Measurements from ENCODE around the gene NUPR2.
"Not testable (repeated sequence)": the region's sequence is repeated elsewhere in the genome, so short reads cannot be mapped to it uniquely, and the experiment has no call there.

The NUPR2 gene

DNA sequence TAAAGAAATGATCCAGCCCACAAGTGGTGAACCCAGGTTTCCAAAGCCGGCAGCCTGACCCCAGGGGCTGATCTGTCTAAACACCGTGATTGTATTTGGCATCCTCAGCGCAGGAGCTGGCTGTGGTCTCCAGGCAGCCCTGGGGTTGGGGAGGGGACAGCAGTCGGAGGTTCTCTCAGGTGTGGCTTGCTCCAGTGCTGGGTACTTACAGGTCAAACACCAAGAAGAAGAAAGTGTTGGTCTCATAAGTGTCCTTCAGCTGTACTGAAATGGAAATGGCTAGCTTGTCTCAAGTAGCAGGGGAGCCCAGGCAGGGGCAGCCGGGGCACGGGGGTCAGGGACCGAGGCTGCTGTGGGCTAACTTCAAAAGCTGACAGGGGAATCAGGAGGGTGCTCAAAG, 29.5 kb downstream of the NUPR2 start:
- no peak for DNase-seq (ENCODE audit: low read depth in 2 of 2)

DNA sequence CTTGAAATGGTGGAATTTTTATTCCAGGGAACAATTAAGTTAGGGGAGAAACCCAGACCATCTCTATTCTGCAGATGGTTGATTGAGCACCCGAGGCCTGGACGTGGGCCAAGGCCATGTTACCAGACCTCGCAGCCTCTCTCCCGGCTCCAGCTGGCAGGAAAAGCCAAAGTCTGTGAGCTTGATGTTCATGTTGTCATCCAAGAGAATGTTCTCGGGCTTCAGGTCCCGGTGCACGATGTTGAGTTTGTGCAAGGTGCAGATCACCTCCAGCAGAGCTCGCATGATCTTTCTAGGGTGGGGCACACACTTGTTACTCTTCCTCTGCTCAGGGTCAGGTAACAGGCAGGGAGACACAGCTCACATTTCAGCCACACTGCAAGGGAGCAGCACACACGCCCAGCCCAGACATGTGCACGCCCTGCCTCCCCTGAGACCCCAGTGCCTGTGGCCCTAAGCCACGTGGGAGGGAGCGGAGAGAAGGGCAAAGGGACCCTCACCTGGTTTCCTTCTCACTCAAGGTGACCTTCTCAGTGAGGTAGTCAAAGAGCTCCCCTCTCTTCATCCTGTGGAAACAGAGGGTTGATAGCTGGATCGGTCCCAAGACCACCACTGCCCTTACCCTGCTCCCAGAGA, 32.9 kb downstream of the NUPR2 start:
- no peak for DNase-seq (ENCODE audit: low read depth in 2 of 2)

DNA sequence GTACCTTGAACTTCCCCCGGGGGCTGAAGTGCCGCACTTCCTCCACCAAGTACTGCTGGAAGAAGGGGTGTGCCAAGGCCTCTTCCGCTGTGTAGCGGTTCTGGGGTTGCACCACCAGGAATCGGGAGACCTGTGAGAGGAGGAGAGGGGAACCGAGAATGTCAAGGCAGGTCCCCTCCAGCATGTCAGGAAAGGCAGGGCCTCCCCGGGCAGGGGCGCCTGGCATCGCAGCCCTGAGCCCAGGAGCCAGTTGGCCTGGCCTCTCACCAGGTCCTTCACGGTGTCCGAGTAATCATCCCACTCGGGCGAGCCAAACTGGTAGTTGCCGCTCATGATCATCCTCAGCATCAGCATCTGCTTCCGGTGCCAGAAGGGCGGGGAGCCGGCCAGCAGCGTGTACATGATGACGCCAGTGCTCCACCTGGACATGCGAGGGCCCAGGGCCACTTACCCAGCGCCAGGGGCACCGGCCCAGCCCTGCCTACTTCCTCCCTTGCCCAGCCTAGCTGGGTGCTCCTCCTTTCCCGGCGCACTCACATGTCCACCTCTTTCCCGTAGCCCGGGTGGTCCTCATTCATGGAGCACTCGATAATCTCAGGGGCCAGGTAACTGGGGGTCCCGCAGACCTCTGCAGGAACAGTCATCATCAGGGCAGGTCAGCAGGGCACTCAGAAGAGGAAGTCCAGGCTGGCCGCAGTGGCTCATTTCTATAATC, 34.4 kb downstream of the NUPR2 start:
- DNase-seq (ENCODE audit: low read depth in 2 of 2) = no peak

DNA sequence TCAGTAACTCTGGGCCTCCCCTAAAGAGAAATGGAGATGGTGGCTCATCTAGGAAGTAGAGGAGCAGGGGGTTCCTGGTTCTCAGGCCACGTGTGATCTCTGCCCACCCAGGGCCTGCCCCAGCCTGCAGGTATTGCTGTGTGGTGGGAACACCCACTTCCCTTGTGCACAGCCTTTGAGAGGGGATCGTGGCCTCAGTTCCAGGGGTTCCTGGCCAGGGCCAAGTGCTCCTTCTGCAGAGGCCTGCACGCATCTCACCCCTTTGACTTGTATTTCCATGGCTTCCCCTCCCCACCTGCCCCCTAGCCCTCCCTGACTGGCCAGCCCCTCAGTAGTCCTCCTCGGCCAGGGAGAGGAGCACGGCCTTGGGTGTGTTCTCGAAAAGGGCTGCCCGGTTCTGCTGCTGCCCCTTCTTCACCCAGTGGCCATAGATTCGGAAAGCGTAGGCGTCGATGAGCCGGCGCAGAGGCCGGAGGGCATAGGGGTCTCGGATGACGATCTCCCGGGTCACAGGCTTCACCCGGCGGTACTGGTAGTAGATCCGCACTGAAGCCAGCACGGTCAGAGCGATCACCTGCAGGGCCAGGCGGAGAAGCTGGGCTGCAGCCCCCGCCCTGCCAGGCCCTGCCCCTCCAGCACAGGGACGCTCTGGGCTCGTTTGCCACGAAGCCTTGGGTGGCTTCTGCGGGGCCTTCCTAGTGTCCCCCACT, 35.3 kb downstream of the NUPR2 start:
- not testable (repeated sequence) for DNase-seq (ENCODE audit: low read depth in 2 of 2)

DNA sequence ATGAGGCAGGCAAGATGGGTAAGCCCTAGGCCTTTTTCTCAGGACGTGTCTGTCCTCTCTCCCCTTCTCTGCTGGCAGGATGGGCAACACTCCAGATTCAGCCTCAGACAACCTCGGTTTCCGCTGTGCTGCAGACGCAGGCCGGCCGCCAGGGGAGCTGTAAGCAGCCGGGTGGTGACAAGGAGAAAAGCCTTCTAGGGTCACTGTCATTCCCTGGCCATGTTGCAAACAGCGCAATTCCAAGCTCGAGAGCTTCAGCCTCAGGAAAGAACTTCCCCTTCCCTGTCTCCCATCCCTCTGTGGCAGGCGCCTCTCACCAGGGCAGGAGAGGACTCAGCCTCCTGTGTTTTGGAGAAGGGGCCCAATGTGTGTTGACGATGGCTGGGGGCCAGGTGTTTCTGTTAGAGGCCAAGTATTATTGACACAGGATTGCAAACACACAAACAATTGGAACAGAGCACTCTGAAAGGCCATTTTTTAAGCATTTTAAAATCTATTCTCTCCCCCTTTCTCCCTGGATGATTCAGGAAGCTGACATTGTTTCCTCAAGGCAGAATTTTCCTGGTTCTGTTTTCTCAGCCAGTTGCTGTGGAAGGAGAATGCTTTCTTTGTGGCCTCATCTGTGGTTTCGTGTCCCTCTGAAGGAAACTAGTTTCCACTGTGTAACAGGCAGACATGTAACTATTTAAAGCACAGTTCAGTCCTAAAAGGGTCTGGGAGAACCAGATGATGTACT, 36.6 kb downstream of the NUPR2 start:
- DNase-seq (ENCODE audit: low read depth in 2 of 2) = no peak

DNA sequence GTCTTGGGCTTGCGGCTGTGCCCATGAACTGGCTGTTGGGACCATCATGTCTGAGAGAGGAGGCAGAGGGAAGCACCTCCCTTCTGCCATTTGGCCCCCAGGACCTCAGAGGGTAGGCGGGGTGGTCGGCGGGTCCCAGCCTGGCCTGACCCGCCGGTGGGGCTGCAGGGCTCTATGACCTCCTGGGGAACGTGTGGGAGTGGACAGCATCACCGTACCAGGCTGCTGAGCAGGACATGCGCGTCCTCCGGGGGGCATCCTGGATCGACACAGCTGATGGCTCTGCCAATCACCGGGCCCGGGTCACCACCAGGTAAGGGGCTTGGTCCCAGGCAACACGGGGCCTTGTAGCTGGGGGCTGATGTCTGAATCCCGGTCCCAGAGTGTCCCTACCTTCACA, 38.0 kb downstream of the NUPR2 start:
- DNase-seq (ENCODE audit: low read depth in 2 of 2) = no peak

DNA sequence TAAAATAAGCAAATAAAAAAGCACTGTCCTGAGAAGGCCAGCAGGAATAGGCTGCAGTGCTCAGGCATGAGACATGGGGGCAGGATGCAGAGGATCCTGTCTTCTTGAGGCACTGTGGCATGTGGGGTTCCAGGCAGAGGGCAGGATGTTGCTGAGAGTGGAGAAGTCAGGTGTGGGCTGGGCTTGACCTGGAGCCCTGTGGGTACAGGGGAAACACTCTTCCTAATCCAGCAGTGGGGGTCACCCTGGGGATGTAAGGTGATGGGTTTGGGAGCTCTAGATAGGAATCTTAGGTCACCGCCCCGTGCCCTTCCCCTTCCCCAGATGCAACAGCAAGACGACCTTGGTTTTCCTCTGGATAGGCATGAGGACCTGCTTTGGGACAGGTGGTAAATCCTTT, 38.5 kb downstream of the NUPR2 start:
- no peak for DNase-seq (ENCODE audit: low read depth in 2 of 2)

DNA sequence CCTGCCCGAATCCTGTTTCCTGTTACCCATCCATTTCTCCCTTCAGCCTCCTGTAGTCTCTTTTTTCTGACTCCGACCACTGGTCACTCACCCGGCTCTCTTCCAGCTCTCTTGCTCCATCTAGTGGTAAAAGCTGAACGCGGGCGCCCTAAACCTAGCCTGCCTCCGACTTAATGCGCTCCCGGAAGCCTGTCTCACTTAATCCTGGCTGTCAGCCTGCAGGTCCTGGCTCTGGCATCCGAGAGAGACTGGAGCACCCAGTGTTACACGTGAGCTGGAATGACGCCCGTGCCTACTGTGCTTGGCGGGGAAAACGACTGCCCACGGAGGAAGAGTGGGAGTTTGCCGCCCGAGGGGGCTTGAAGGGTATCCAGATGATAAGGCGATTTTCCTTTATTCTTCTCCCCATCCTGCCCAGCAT, 41.8 kb downstream of the NUPR2 start:
- peak; percentile 34 to 62 for DNase-seq (ENCODE audit: low read depth in 2 of 2)

DNA sequence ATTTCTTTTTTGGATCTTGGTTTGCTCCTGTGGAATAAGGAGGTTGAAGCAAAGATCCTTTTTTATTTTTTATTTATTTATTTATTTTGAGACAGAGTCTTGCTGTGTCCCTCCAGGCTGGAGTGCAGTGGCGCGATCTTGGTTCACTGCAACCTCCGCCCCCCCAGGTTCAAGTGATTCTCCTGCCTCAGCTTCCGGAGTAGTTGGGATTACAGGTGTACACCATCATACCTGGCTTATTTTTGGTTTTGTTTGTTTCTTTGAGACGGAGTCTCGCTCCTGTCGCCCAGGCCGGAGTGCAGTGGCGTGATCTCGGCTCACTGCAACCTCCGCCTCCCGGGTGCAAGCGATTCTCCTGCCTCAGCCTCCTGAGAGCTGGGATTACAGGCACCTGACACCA, 49.8 kb downstream of the NUPR2 start:
- not testable (repeated sequence) for DNase-seq (ENCODE audit: low read depth in 2 of 2)

All from stimulated activated CD8-positive, alpha-beta memory T cell treated with anti-CD3 and anti-CD28 coated beads, Interleukin-2, amount 100 ng/mL, for 48 hours (primary cell).